Measurements from ENCODE around the gene IDUA. TPM values are rescaled to one million over a fixed set of nuclear protein-coding genes. Genes with fewer than 3 reads are reported as not detected.
"Not testable (repeated sequence)": the region's sequence is repeated elsewhere in the genome, so short reads cannot be mapped to it uniquely, and the experiment has no call there.

Gene IDUA
- total and polyA plus RNA-seq, 9 donors = 11.4 to 21.0 (median 14.0) TPM

DNA sequence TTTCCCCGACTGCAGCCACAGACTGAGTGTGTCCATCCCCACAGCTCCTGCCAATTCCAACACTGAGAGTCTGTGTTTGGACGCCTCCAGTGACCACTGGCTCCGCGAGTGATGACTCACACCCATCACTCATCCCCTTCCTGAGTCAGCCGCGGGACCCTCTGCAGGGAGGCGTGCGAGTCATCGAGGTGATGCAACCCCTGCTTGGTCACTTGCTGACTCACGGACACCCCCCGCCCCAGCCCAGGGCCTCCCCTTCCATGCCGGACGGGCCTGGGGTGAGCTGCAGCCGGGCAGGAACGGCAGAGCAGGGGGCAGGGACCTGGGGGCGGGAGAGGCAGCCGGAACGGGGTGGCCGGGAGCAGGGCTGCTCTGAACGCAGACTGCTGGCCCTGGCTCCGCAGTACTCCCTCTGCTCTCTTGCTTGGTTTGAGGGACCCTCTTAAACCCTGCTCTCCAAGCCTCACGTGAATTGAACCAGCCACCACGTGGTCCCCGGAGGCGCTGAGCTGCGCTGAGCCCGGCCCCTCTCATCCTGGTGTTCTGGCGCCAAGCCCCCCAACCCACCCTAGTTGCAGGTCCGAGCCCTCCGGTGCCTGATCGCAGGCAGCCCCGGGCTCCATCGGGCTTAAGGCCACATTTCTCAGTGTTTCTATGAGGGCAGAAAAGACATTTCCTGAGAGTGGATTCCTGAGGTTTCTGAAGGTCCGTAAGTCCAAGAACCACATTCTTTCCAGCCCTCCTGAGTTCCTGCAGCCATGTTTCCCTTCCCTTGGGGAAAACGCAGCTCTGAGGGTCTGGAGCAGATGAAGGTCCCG lies 57.0 kb downstream of the IDUA start:
- Histone ChIP-seq H3K4me3 (ENCODE audit: low read length) (no peak overlapping the region), H3K27ac (ENCODE audit: low read length) (no peak overlapping the region)

DNA sequence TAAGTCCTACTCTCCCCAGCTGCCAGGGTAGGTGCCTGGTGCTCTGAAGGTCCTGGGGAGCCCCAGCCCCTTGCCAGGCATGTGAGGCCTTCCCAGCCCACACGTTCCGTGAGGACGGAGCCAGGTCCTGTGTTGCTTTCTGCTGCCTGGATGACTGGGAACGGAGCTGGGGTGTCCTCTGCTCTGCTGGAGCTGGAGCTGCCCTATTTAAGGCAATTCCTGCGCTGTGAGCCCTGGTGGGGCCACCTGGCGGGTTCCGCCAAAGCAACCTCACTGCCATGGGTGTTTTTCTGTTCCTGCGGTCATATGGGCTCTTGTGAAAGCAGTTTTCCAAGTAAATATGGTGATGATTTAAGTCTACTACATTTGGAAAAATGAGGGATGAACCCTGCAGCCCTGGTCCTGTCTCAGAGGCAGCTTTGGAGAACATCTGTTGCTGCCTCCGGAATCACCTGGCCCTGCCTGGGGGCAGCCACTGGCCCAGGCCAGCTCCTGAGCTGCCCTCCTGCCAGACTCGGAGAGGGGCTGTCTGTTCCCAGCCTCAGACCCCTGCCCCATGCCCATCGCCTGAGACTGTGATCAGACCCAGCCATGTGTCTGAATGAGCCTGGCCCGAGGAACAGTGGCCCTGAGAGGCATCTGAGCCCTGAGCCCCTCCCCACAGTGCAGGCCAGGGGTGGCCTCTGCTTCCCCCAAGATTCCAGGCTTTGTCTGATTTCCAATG lies 57.8 kb downstream of the IDUA start:
- peak; percentile 31 for DNase-seq
- Histone ChIP-seq H3K4me3 (ENCODE audit: low read length) (no peak overlapping the region), H3K27me3 (ENCODE audit: control insufficient read depth, insufficient read depth, low read length) (peaks cover 54% of the 10 kb centered on the region), H3K4me1 (ENCODE audit: control insufficient read depth, insufficient read depth, low read length) (peaks cover 66% of the 10 kb centered on the region), H3K36me3 (ENCODE audit: control insufficient read depth, insufficient read depth, low read length) (no peaks in the 10 kb centered on the region), H3K27ac (ENCODE audit: low read length) (no peak overlapping the region), H3K9me3 (replicated peaks; ENCODE audit: control insufficient read depth, low read depth, low read length) (no peaks in the 10 kb centered on the region)
- WGBS (ENCODE audit: insufficient coverage) = 79% methylated on average over 12 of the region's 12 CpGs

More for the DNA sequence above, 57.0 kb downstream of the IDUA start:
- peak; percentile 93 for DNase-seq
- 24% methylated on average over 26 of the region's 36 CpGs for WGBS (ENCODE audit: insufficient coverage)
- Histone ChIP-seq H3K27me3 (ENCODE audit: control insufficient read depth, insufficient read depth, low read length) (peaks cover 47% of the 10 kb centered on the region), H3K36me3 (ENCODE audit: control insufficient read depth, insufficient read depth, low read length) (no peaks in the 10 kb centered on the region), H3K9me3 (replicated peaks; ENCODE audit: control insufficient read depth, low read depth, low read length) (no peaks in the 10 kb centered on the region), H3K4me1 (ENCODE audit: control insufficient read depth, insufficient read depth, low read length) (peaks cover 74% of the 10 kb centered on the region)

DNA sequence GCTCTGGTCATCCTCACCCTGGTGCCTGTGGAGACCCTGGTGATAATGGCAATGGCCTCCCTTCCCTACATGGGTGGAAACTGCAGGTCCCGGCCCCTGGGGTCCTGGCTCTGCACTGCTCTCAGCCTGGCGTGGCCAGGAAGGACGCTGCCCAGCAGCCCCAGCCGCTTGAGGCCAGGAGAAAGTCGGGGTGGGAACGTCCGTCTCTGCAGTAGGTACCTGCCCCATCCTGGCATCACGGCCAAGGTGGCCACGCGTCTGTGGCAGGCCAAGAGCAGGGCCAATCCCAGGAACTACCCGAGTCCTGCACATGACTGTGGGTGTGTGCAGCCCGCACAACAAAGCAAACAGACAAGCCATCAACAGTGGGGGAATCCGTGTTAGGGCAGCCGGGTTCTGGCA lies 58.4 kb downstream of the IDUA start:
- Histone ChIP-seq H3K27ac (ENCODE audit: low read length) (no peak overlapping the region), H3K4me3 (ENCODE audit: low read length) (no peak overlapping the region), H3K36me3 (ENCODE audit: control insufficient read depth, insufficient read depth, low read length) (no peaks in the 10 kb centered on the region), H3K9me3 (replicated peaks; ENCODE audit: control insufficient read depth, low read depth, low read length) (no peaks in the 10 kb centered on the region), H3K27me3 (ENCODE audit: control insufficient read depth, insufficient read depth, low read length) (peaks cover 60% of the 10 kb centered on the region), H3K4me1 (ENCODE audit: control insufficient read depth, insufficient read depth, low read length) (peaks cover 61% of the 10 kb centered on the region)
- peak; percentile 5 for DNase-seq
- 84% methylated on average over 14 of the region's 14 CpGs for WGBS (ENCODE audit: insufficient coverage)

DNA sequence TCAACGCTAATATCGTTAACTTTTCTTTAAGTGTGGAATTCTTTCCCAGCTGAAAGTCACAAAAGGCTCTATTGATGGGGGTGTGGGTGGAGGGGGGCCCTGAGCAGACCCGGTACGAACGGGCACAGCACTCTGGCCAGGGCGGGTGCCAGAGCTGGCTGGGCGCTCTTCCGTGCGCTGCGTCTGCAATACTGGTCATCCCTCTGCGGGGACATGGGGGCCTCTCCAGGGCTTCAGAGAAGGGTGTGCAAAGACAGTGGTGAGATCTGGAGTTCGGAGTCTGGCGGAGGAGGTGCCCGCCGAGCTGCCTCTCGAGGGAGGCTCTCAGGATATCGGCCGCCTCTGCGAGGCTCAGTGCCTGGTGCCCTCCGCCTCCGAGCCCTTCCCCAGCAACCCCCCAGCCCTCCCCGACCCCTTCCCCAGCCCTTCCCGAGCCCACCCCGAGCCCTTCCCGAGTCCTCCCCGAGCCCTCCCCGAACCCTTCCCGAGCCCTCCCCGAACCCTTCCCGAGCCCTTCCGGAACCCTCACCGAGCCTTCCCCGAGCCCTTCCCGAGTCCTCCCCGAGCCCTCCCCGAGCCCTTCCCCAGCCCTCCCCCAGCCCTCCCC lies 58.9 kb downstream of the IDUA start:
- no peaks in the 10 kb centered on the region for H3K9me3 ChIP-seq (replicated peaks; ENCODE audit: control insufficient read depth, low read depth, low read length)
- H3K36me3 ChIP-seq (ENCODE audit: control insufficient read depth, insufficient read depth, low read length) = no peaks in the 10 kb centered on the region
- H3K4me3 ChIP-seq (ENCODE audit: low read length) = no peak overlapping the region
- WGBS (ENCODE audit: insufficient coverage) = 80% methylated on average over 26 of the region's 36 CpGs
- H3K27ac ChIP-seq (ENCODE audit: low read length) = no peak overlapping the region
- DNase-seq = peak; percentile 4
- peaks cover 56% of the 10 kb centered on the region for H3K4me1 ChIP-seq (ENCODE audit: control insufficient read depth, insufficient read depth, low read length)
- peaks cover 64% of the 10 kb centered on the region for H3K27me3 ChIP-seq (ENCODE audit: control insufficient read depth, insufficient read depth, low read length)

DNA sequence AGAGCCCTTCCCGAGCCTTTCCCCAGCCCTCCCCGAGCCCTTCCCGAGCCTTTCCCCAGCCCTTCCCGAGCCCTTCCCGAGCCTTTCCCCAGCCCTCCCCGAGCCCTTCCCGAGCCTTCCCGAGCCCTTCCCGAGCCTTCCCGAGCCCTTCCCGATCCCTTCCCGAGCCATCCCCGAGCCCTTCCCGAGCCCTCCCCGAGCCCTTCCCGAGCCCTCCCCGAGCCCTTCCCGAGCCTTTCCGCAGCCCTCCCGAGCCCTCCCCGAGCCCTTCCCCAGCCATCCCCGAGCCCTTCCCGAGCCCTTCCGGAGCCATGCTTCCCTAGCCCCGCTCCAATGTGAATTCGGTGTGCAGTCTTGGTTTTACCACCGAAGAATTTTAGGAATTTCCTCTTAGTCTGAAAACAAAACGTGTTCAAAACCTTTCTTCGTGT lies 59.8 kb downstream of the IDUA start:
- peak; percentile 86 for DNase-seq
- H3K27me3 ChIP-seq (ENCODE audit: control insufficient read depth, insufficient read depth, low read length) = peaks cover 67% of the 10 kb centered on the region
- not testable (repeated sequence) for H3K36me3 ChIP-seq (ENCODE audit: control insufficient read depth, insufficient read depth, low read length); H3K4me3 ChIP-seq (ENCODE audit: low read length); H3K9me3 ChIP-seq (replicated peaks; ENCODE audit: control insufficient read depth, low read depth, low read length); H3K27ac ChIP-seq (ENCODE audit: low read length)
- H3K4me1 ChIP-seq (ENCODE audit: control insufficient read depth, insufficient read depth, low read length) = peaks cover 47% of the 10 kb centered on the region
- 9% methylated on average over 28 of the region's 29 CpGs for WGBS (ENCODE audit: insufficient coverage)

DNA sequence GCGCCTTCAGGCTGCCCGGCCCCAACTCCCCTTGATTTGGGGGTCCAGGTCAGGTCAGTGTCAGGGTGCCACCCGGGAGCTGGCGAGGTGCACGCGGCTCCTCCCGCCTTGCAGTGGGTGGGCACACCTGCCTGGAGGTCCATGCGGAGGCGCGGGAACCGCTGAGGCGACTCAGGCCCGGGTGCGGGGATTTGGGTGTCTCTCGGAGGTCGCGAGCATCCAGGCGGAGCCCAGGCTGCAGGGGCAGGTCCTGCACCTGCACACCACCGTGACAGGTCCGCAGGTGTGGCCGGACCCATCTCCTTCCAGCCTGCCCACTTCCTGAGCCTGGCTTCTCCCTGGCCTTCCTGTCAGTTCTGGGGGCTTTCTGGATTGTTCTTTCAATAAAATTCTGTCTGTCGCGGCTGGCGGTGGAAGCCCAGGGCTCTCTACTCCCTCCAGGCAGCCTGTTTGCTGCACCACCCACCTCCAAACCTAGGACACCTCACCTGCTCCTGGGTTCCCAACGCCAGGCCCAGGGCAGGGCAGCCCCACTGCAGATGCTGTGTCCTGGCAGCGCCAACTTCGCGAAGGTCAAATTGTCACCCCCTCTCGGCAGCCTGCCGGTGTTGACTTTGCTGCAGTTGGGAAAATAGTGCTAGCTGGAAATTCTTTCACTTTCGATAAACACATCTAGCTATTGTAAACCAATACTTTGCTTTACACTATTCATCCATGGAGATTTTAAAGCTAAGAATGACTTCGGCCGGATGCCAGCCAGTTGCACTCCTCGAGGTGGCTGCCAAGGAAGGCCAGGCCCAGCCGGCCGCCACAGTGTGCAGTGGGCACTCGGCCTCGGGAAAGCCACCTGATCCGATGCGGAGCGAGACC lies 60.5 kb downstream of the IDUA start:
- H3K9me3 ChIP-seq (replicated peaks; ENCODE audit: control insufficient read depth, low read depth, low read length) = no peaks in the 10 kb centered on the region
- peaks cover 75% of the 10 kb centered on the region for H3K27me3 ChIP-seq (ENCODE audit: control insufficient read depth, insufficient read depth, low read length)
- 54% methylated on average over 34 of the region's 41 CpGs for WGBS (ENCODE audit: insufficient coverage)
- no peaks in the 10 kb centered on the region for H3K36me3 ChIP-seq (ENCODE audit: control insufficient read depth, insufficient read depth, low read length)
- H3K4me1 ChIP-seq (ENCODE audit: control insufficient read depth, insufficient read depth, low read length) = peaks cover 48% of the 10 kb centered on the region
- DNase-seq = peak; percentile 10
- no peak overlapping the region for H3K27ac ChIP-seq (ENCODE audit: low read length)
- no peak overlapping the region for H3K4me3 ChIP-seq (ENCODE audit: low read length)

DNA sequence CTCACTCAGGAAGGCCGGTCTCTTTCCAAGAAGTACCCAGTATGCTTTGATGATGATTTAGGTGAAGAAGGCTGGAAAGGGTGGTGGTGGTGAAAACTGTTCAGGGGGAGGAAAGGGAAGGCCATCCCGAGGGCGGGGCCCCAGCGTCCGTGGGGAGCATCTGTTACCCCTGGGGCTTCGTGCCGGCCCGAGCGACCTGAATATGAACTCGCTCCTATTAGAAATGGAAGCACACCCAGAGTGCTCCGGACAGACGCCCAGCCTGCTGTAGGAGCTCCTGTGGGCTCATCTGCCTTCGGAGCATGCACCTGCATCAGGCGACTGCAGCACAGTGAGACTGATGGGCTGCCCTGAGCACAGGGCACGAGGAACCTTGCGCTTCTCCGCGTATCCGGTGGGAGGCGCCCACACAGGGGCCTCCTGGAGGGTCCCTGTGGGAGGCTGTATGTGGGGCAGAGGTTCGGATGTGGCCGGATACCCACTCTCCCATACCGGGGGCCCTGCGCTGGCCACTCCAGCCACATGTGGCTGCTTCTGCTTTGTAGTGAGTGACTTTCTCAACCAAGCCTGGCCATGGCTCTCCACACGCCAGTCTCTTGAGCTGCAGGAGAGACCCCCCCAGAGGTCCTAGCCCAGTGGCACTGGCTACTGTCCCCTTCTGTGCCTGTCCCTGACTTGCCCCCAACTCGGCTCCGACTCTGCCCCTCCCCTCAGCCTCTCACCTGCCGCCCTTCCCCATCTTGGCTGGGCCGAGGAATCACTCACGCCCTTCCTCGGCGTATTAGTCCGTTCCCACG lies 61.3 kb downstream of the IDUA start:
- Histone ChIP-seq H3K36me3 (ENCODE audit: control insufficient read depth, insufficient read depth, low read length) (no peaks in the 10 kb centered on the region), H3K4me3 (ENCODE audit: low read length) (no peak overlapping the region), H3K27ac (ENCODE audit: low read length) (no peak overlapping the region), H3K4me1 (ENCODE audit: control insufficient read depth, insufficient read depth, low read length) (peaks cover 55% of the 10 kb centered on the region), H3K27me3 (ENCODE audit: control insufficient read depth, insufficient read depth, low read length) (peaks cover 83% of the 10 kb centered on the region), H3K9me3 (replicated peaks; ENCODE audit: control insufficient read depth, low read depth, low read length) (no peaks in the 10 kb centered on the region)
- WGBS (ENCODE audit: insufficient coverage) = 77% methylated on average over 27 of the region's 34 CpGs
- peak; percentile 4 for DNase-seq

DNA sequence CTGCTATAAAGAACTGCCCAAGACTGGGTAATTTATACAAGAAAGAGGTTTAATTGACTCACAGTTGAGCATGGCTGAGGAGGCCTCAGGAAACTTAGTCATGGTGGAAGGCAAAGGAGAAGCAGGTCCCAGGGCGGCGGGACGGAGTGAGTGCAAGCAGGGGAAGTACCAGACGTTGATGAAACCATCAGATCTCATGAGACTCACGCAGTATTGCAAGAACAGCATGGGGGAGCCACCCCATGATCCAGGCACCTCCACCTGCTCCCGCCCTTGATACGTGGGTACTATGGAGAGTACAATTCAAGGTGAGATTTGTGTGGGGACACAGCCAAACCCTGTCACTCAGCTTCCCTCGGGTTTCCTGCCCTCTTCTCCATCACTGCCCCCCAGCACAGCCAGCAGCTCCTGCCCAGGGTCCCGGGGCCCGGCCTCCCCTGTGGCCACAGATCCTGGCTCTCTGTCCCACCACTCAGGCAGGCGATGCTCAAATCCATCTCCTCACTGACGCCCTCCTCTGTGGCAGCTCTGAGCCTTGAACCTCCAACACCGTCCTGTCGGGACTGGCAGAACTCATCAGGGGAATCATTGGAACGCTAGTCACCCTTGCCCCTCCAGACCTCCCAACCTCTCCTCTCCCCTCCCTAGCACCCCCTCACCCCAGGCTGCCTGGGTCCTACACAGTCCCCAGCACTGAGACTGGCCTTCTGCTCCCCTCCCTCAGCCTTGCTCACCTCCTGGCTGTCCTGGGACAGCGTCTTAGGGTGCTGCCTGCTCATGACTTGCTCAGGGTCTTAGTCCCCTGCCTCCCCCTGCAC lies 62.1 kb downstream of the IDUA start:
- WGBS (ENCODE audit: insufficient coverage) = 80% methylated on average over 12 of the region's 16 CpGs
- Histone ChIP-seq H3K4me3 (ENCODE audit: low read length) (no peak overlapping the region), H3K36me3 (ENCODE audit: control insufficient read depth, insufficient read depth, low read length) (no peaks in the 10 kb centered on the region), H3K27me3 (ENCODE audit: control insufficient read depth, insufficient read depth, low read length) (peaks cover 79% of the 10 kb centered on the region), H3K4me1 (ENCODE audit: control insufficient read depth, insufficient read depth, low read length) (peaks cover 54% of the 10 kb centered on the region), H3K27ac (ENCODE audit: low read length) (no peak overlapping the region), H3K9me3 (replicated peaks; ENCODE audit: control insufficient read depth, low read depth, low read length) (no peaks in the 10 kb centered on the region)
- peak; percentile 3 for DNase-seq

DNA sequence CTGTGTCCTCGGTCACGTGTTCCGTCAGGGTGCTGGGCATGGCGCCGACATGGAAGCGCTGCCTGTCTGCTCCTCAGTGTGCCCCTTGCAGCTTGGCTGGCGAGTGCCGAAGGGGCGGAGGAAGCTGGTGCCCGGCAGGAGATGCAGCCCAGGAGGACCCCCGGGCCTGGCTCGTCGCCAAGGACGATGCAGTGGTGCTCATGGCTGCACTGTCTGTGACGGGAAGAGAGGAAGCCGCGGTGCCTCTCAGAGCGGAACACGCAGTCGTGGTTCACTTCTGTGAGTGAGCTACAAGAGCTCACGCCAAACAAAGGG lies 62.7 kb downstream of the IDUA start:
- peaks cover 73% of the 10 kb centered on the region for H3K27me3 ChIP-seq (ENCODE audit: control insufficient read depth, insufficient read depth, low read length)
- WGBS (ENCODE audit: insufficient coverage) = 78% methylated on average over 21 of the region's 21 CpGs
- DNase-seq = peak; percentile 6
- H3K27ac ChIP-seq (ENCODE audit: low read length) = no peak overlapping the region
- no peaks in the 10 kb centered on the region for H3K36me3 ChIP-seq (ENCODE audit: control insufficient read depth, insufficient read depth, low read length)
- H3K4me3 ChIP-seq (ENCODE audit: low read length) = no peak overlapping the region
- peaks cover 48% of the 10 kb centered on the region for H3K4me1 ChIP-seq (ENCODE audit: control insufficient read depth, insufficient read depth, low read length)
- no peaks in the 10 kb centered on the region for H3K9me3 ChIP-seq (replicated peaks; ENCODE audit: control insufficient read depth, low read depth, low read length)

Measured in muscle of leg (tissue), 11 donors.